ENCODE data around the gene SSH2. TPM values are rescaled to one million over a fixed set of nuclear protein-coding genes. Genes with fewer than 3 reads are reported as not detected.

SSH2 gene
- total and polyA plus RNA-seq, 9 of the 15 experiments (the other 6 are each of a cell fraction or from before 2014, with no cell fraction given): 3.9 to 16.1 (median 10.2) TPM

DNA sequence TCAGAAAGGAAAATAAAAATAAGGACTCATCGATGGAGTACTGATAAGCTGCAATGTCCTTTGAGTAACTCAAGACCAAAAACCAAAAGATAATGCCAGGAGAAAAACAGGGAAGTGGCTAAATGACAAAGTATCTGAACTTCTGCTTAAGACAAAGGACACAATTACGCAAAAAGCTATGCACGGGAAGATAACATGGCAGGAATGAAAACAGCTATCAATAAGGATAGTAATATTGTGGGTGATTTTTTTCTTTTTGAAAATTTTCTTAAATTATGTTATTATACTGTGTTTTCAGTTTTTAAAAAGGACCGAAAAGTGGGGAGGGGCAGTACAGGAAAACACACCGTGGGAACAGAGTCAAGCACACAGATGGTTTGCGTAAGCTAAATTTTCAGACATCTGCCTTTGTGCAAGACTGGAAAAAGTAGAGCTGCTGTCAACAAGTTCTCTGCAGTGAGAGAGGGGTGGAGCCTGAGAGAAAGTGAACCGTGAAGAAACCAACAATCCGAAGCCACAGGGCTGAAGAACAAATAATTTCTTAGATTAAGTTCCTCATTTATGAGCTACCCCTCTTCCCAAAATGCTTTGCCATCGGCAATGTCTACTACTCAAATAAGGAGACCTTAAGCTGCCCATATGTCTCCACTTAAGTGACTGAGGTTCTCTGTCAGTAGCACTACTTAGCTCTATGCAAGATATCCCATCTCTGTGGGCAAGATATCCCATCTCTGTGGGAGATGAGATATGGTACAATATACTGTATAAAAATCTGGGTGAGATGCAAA is 207.4 kb downstream of the SSH2 start:
- POLR2A ChIA-PET: interaction anchor here (0.6 to 3.4 kb wide), 10 partner anchors 10 to 333 kb away, joined by 3 to 23 read pairs (median 4); partner anchors contain the start of gene TAOK1
- H3K27ac ChIP-seq (ENCODE audit: extremely low read depth, low read depth, low read length): peak overlapping the region; percentile 66
- TF ChIP-seq, protein P1, sequence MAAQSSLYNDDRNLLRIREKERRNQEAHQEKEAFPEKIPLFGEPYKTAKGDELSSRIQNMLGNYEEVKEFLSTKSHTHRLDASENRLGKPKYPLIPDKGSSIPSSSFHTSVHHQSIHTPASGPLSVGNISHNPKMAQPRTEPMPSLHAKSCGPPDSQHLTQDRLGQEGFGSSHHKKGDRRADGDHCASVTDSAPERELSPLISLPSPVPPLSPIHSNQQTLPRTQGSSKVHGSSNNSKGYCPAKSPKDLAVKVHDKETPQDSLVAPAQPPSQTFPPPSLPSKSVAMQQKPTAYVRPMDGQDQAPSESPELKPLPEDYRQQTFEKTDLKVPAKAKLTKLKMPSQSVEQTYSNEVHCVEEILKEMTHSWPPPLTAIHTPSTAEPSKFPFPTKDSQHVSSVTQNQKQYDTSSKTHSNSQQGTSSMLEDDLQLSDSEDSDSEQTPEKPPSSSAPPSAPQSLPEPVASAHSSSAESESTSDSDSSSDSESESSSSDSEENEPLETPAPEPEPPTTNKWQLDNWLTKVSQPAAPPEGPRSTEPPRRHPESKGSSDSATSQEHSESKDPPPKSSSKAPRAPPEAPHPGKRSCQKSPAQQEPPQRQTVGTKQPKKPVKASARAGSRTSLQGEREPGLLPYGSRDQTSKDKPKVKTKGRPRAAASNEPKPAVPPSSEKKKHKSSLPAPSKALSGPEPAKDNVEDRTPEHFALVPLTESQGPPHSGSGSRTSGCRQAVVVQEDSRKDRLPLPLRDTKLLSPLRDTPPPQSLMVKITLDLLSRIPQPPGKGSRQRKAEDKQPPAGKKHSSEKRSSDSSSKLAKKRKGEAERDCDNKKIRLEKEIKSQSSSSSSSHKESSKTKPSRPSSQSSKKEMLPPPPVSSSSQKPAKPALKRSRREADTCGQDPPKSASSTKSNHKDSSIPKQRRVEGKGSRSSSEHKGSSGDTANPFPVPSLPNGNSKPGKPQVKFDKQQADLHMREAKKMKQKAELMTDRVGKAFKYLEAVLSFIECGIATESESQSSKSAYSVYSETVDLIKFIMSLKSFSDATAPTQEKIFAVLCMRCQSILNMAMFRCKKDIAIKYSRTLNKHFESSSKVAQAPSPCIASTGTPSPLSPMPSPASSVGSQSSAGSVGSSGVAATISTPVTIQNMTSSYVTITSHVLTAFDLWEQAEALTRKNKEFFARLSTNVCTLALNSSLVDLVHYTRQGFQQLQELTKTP (IDR thresholded peaks at IDR 0.05; ENCODE audit: low read depth in 1 of 2, partially characterized antibody in 2 of 2): peak in 1 of 2 experiments; percentile 27
- no peak for TF ChIP-seq CBX1 (IDR thresholded peaks at IDR 0.05; ENCODE audit: low read depth)
- TF ChIP-seq ZNF395 (CRISPR knock-in tag; IDR thresholded peaks at IDR 0.05): 0 out of 2 replicates have a peak, but pooled peaks have one; percentile 28
- no peak for TF ChIP-seq MECOM (CRISPR knock-in tag; IDR thresholded peaks at IDR 0.05)
- TF ChIP-seq PML (IDR thresholded peaks at IDR 0.05; ENCODE audit: low read length): no peak
- peak; percentile 20; the same call in 1 of the 2 replicates for TF ChIP-seq EP300 (IDR thresholded peaks at IDR 0.05; ENCODE audit: low read length)
- TF ChIP-seq, protein P2, sequence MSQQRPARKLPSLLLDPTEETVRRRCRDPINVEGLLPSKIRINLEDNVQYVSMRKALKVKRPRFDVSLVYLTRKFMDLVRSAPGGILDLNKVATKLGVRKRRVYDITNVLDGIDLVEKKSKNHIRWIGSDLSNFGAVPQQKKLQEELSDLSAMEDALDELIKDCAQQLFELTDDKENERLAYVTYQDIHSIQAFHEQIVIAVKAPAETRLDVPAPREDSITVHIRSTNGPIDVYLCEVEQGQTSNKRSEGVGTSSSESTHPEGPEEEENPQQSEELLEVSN (IDR thresholded peaks at IDR 0.05; ENCODE audit: borderline replicate concordance in 1 of 2, extremely low read depth in 1 of 2, insufficient read depth in 1 of 2, insufficient read length in 1 of 2, low read depth in 1 of 2, low read length in 1 of 2, poor library complexity in 1 of 2, severe bottlenecking in 1 of 2): no peak
- no peak for TF ChIP-seq FOXA3 (CRISPR knock-in tag; conservative IDR thresholded peaks at IDR 0.05 in 1 of 2, IDR thresholded peaks at IDR 0.05 in 1 of 2)
- TF ChIP-seq ZNF124 (CRISPR knock-in tag; IDR thresholded peaks at IDR 0.05): no peak
- TF ChIP-seq NR1H2 (CRISPR knock-in tag; IDR thresholded peaks at IDR 0.05): no peak

More for the DNA sequence above, 207.4 kb downstream of the SSH2 start:
- DNase-seq (ENCODE audit: extremely low read depth in 1 of 4, low spot score in 3 of 4) (peak; percentile 24 to 68 (median 40)), ATAC-seq (peak; percentile 69), FAIRE-seq (peak; percentile 74)
- CTCF ChIA-PET (ENCODE audit: low intra/inter-chr PET ratio): no interaction called here
- WGBS (ENCODE audit: insufficient coverage, low coverage, missing lambda C conversion rate): 5% methylated on average over 9 of the region's 9 CpGs
- 0 out of 3 replicates have a peak, but pooled peaks cover 2% of the 10 kb centered on the region for H3K79me2 ChIP-seq (ENCODE audit: control insufficient read depth, insufficient read depth, low read length)
- intact Hi-C loops (cut with micrococcal nuclease): loop anchor here (5.0 kb wide), 3 partner anchors 40 to 85 kb away; no protein-coding TSS in a partner anchor
- H2AFZ ChIP-seq (ENCODE audit: low read depth, low read length): peak overlapping the region; percentile 77
- no peak overlapping the region for H3K4me3 ChIP-seq
- peak overlapping the region; percentile 62 to 70; a peak in 3 of 4 replicates for H3K9ac ChIP-seq (ENCODE audit: insufficient read depth in 1 of 2, low read depth in 2 of 2, low read length in 2 of 2)
- no peaks in the 10 kb centered on the region for H3K9me1 ChIP-seq (ENCODE audit: control insufficient read depth, insufficient read depth, low read length)
- no peaks in the 10 kb centered on the region for H3K27me3 ChIP-seq (ENCODE audit: control insufficient read depth in 2 of 2, insufficient read depth in 2 of 2, low read length in 2 of 2)
- H3K4me2 ChIP-seq (ENCODE audit: insufficient read depth, low read length): peak overlapping the region; percentile 66
- no TSS peak for BruUV-seq (replicated peaks)
- no peaks in the 10 kb centered on the region for H4K20me1 ChIP-seq (replicated peaks; ENCODE audit: control insufficient read depth, insufficient read depth, low read length)
- peaks cover 23 to 56% of the 10 kb centered on the region in 2 experiments for H3K4me1 ChIP-seq (replicated peaks in 1 of 2; ENCODE audit: control insufficient read depth in 2 of 2, insufficient read depth in 2 of 2, low read length in 2 of 2)
- H3K36me3 ChIP-seq (ENCODE audit: control insufficient read depth, insufficient read depth, low read length): no peaks in the 10 kb centered on the region
- no peaks in the 10 kb centered on the region for H3K9me3 ChIP-seq (replicated peaks; ENCODE audit: control insufficient read depth, insufficient read depth, low read depth, low read length)
- in situ Hi-C loops (cut with MboI): no loop called here
